Astrocyte (in vitro differentiated cells and primary cell): ENCODE results near the gene NDUFAF8.

Experiments used
- EZH2 ChIP-seq: IDR thresholded peaks from 2 replicates; pipeline ENCODE4 v1.6.1; 2012; ENCODE audit warnings: mild to moderate bottlenecking, low read length, inconsistent platforms; ENCODE audit not compliant: insufficient read depth
- TF ChIP-seq, protein P1 (sequence below): IDR thresholded peaks from 2 replicates; pipeline ENCODE4 v1.5.1; 2011; ENCODE audit warnings: low read depth, mild to moderate bottlenecking, inconsistent platforms, low read length, moderate library complexity; ENCODE audit not compliant: insufficient read depth

DNA sequence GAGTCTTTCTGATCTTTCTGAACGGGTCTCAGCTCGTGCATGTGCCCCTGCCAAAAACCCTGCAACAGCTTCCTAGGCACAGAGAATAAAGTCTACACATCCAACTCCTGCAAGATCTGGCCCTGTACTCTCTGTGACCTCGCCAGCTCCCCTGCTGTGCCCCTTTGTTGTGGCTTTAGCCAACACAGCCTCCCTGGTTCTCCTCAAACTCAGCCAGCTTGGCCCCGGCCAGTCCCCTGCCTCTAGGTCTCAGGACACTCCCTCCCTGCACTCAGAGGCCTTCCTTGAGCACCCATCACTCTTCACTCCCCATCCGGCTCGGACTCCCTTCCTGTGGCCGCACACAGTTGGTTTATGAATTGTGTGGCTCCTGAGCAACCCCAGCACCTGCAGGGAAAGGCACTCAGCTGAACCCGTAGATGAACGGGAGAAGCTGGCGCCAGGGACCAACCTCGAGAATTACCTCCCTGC, 17.7 kb upstream of the NDUFAF8 start:
- TF ChIP-seq EZH2 = no peak
- TF ChIP-seq, protein P1, sequence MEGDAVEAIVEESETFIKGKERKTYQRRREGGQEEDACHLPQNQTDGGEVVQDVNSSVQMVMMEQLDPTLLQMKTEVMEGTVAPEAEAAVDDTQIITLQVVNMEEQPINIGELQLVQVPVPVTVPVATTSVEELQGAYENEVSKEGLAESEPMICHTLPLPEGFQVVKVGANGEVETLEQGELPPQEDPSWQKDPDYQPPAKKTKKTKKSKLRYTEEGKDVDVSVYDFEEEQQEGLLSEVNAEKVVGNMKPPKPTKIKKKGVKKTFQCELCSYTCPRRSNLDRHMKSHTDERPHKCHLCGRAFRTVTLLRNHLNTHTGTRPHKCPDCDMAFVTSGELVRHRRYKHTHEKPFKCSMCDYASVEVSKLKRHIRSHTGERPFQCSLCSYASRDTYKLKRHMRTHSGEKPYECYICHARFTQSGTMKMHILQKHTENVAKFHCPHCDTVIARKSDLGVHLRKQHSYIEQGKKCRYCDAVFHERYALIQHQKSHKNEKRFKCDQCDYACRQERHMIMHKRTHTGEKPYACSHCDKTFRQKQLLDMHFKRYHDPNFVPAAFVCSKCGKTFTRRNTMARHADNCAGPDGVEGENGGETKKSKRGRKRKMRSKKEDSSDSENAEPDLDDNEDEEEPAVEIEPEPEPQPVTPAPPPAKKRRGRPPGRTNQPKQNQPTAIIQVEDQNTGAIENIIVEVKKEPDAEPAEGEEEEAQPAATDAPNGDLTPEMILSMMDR = no peak
